Anterior cingulate cortex (tissue), 58 donors: Measurements from ENCODE around the gene ZSWIM3.

Source experiments
- DNase-seq, 58 donors: peaks; one replicate each; lab custom pipeline; 2025; lab: John Stamatoyannopoulos, UW

The ZSWIM3 gene

DNA sequence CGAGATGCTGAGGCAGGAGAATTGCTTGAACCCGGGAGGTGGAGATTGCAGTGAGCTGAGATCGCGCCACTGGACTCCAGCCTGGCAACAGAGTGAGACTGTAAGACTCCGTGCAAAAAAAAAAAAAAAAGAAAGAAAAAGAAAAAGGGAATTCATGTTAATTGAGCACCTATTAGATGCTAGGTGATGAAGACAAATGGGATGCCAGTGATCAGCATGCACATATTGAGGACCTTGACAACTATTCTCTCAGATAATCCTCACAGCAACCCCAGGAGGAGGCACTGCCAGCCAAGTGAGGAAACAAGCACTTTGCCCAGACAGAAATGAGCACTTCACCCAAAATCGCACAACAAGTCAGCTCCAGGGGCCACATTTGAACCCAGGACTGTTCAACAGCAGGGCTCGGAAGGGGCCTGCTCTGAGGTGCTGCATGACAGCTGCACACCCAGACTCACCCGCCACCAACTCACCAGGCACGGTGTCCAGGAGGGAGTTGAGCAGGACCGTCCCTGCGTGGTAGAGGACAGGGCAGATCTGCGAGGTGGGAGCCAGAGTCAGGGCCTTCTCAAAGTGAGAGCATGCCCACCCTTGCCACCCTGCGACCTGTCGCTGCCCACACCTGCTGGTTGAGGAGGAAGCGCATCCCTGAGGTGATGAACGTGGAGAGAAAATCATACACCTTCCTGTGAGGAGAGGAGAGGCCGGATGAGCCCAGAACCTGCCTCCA, 50.0 kb downstream of the ZSWIM3 start:
- DNase-seq = no peak

DNA sequence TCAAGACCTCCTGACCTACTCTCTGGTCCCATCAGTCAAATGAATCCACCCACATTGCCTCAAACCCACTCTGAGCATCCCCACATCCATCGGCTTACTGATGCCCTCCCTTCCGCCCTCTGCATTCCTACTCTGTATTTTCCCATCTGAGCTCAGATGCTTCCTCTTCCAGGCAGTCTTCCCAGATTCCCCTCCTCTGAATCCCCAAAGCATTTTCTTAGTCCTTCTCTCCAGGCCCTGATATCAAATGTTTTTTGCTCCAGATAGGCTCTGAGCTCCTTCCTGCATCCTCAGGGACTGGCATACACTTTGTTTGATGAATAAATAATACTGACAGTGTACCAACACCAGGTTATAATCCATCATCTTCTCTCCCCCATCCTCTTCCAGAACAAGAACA, 50.7 kb downstream of the ZSWIM3 start:
- no peak for DNase-seq

- DNase-seq = no peak
Measured at GRCh38 chr20:45909336-45909808, 52.0 kb downstream of the ZSWIM3 start.

DNA sequence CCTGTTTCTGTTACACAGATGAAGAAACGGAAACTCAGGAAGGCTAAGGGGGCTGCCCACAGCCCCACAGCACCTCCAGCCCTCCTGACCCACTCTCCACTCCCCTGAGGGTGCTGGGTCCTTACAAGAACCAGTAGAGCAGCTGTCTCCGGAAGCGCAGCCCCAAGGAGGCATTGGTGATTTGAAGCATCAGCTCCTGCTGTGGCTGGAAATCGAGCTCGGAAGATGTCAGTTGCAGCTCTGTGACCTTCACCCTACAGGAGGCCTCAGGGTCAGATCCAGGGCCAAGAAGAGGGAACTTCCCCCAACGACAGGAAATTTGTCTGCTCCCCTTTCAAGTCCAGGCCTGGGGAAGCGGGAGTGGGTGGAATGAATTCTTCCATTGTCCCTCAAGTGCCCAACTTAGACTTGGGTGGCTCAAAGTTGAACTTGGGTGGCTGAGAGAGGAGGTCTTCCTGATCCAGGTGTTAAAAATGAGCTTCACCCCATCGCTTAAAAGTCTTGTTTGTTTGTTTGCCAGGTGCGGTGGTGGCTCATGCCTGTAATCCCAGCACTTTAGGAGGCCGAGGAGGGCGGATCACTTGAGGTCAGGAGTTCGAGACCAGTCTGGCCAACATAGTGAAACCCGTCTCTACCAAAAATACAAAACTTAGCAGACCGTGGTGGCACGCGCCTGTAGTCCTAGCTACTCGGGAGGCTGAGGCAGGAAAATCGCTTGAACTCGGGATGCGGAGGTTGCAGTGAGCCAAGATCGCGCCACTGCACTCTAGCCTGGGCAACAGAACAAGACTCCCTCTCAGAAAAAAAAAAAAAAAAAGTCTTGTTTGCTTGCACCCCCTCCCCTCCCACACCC, 52.6 kb downstream of the ZSWIM3 start:
- no peak for DNase-seq

DNA sequence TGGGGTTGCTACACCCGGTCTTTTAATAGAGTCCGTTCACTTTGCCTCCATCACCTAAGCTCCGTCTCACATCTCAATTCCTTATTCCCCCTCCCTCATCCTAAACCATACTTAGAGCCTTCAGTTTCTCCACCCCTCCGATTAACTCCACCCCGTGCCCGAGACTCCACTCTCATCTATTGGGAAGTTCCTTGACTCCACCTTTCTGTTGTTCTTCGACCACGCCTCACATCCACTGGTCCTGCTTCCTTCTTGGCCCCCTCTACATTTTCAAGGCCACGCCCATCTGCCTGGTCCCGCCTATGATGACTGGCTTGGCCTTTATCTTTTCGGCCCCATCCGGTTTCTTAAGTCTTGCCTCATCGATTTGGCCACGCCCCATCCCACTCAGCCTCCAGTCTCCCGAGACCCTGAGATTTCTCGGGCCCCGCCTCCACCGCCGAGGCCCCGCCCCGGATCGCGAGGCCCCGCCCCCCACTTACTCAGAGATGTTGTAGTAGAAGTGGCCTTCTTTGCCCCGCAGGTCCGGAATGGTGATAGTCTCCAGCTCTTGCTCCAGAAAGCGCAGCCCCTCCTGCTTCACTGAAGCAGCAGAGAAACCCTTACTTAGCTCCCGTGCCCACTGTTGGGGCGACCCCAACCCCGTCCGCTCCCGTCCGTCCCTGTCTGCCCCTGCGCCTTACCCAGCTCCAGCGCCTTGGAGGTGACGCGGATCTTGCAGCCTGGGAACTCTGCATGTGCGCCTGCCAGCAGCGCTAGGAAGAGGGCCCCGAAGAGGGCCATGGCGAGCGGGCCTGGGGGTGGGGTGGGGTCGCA, 53.5 kb downstream of the ZSWIM3 start:
- peak; percentile 10 to 93 (median 75) for DNase-seq

- peak in 56 of 58 donors; percentile 7 to 85 (median 70) for DNase-seq
Measured at GRCh38 chr20:45911486-45912343, 54.3 kb downstream of the ZSWIM3 start, which contains the start of gene PLTP. Gene PLTP (minus strand): TSS chr20:45912155. CDS start chr20:45911452, 703 bp downstream.

DNA sequence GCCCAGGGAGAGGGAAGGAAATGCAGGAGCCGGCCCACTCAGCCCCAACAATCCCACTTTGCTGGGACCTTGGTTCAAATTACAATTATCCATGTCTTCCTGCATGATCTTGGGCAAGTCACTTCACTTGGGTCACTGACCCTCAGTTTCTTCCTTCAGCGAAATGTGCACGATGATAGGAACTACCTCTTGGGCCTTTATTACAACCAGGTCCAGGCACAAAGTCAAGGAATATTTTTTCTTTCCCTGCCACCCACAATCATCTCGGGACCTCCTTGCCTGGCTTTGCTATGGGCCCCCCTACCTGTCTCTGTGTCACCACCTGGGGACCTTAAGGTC, 54.9 kb downstream of the ZSWIM3 start:
- no peak for DNase-seq

GRCh38 chr20:45913116-45913515, 55.7 kb downstream of the ZSWIM3 start:
- no peak for DNase-seq

DNA sequence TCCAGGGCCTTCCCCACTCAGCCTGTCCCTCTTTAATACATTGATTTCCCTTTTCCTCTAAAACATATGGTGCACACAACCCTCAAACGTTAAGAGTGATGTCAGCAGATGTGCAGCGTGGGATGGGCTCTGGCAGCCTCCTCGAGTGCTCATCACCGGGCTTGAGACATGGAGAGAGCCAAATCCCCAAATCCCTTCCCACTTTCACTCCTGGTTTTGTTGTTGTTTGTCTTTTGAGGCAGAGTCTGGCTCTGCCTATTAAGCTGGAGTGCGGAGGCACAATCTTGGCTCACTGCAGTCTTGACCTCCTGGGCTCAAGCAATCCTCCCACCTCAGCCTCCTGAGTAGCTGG, 60.4 kb downstream of the ZSWIM3 start:
- peak in 23 of 58 donors; percentile 5 to 58 (median 16) for DNase-seq

GRCh38 chr20:45918182-45918737, 60.8 kb downstream of the ZSWIM3 start:
- peak in 4 of 58 donors; percentile 9 to 45 (median 24) for DNase-seq

GRCh38 chr20:45918779-45919537, 61.5 kb downstream of the ZSWIM3 start:
- DNase-seq = no peak

DNA sequence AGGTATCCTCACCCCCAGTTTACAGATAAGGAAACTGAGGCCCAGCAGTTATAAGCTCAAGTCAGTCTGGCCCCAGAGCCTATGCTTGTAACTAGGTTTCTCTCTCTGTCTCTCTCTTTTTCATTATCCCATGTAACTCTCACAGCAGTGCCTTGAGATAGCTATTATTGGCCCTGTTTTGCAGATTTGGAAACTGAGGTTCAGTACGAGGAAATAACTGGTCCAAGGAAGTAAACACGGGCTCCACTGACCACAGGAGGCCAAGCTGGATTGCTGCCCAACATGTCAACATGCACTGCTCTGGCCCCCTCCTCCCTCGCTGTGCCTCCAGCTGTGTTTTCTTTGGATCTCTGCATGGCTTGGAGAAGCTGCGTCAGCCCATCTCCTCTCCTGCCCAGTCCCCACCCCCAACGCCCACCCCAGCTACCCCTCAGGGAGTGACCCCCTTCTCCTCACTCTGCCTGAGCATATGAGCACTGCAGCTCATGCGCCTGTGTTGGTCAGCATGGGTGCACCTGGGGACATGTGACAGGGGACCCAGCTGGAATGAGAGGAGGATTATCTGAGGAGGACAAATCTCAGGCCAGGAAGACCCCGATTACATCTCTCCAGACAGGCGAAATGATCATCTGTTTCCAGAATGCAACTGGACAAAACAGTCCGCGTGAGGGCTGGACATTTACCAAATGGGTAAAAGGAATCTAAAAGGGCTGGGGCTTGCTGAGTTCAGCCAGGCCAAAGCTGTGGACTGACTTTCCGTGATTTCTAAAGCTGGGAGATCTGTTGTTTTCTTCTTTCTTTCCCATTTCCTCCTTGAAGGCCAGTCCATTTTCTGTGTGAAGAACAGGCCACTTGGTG, 62.4 kb downstream of the ZSWIM3 start:
- DNase-seq = no peak

- no peak for DNase-seq
Measured at GRCh38 chr20:45920462-45921336, 63.3 kb downstream of the ZSWIM3 start.

- no peak for DNase-seq
Measured at GRCh38 chr20:45921337-45922189, 64.1 kb downstream of the ZSWIM3 start.

GRCh38 chr20:45924391-45925261, 67.2 kb downstream of the ZSWIM3 start:
- DNase-seq = peak in 6 of 58 donors; percentile 10 to 34 (median 14)
